H9 (cell line): ENCODE data around the gene TNRC6C. TPM values are rescaled to one million over a fixed set of nuclear protein-coding genes. Genes with fewer than 3 reads are reported as not detected.

ENCODE experiments used
- DNase-seq: peaks from one replicate; pipeline ENCODE4 v3.0.0-alpha.2; 2017
- H2AFZ ChIP-seq: one replicate; pipeline ENCODE4 v1.6.1; 2013; ENCODE audit warnings: mild to moderate bottlenecking, low read length, control low read depth, moderate library complexity
- H2AK5ac ChIP-seq: 2 replicates; pipeline ENCODE4 v1.6.1; 2013; ENCODE audit warnings: low read length, control low read depth, mixed read lengths; ENCODE audit not compliant: insufficient read length
- H2BK120ac ChIP-seq: one replicate; pipeline ENCODE4 v1.6.1; 2013; ENCODE audit warnings: low read depth, mild to moderate bottlenecking, low read length, control low read depth, inconsistent platforms; ENCODE audit not compliant: poor library complexity, severe bottlenecking
- H2BK12ac ChIP-seq: 2 replicates; pipeline ENCODE4 v1.6.1; 2013; ENCODE audit warnings: low read length, control low read depth, mixed read lengths, low read depth; ENCODE audit not compliant: insufficient read length
- H2BK15ac ChIP-seq: 2 replicates; pipeline ENCODE4 v1.6.1; 2013; ENCODE audit warnings: low read depth, low read length, control low read depth
- H2BK20ac ChIP-seq: one replicate; pipeline ENCODE4 v1.6.1; 2013; ENCODE audit warnings: low read depth, mild to moderate bottlenecking, low read length, control low read depth, inconsistent platforms; ENCODE audit not compliant: poor library complexity, severe bottlenecking
- H2BK5ac ChIP-seq: 2 replicates; pipeline ENCODE4 v1.6.1; 2013; ENCODE audit warnings: low read length, control low read depth, mixed read lengths; ENCODE audit not compliant: insufficient read length
- H3K14ac ChIP-seq: 2 replicates; pipeline ENCODE4 v1.6.1; 2013; ENCODE audit warnings: low read length, control low read depth; ENCODE audit not compliant: insufficient read depth
- H3K18ac ChIP-seq: 2 replicates; pipeline ENCODE4 v1.6.1; 2013; ENCODE audit warnings: low read depth, mild to moderate bottlenecking, mixed read lengths, low read length, control low read depth; ENCODE audit not compliant: insufficient read length
- H3K23ac ChIP-seq: 2 replicates; pipeline ENCODE4 v1.6.1; 2013; ENCODE audit warnings: low read length, control low read depth, mixed read lengths, low read depth; ENCODE audit not compliant: insufficient read length
- H3K23me2 ChIP-seq: 2 replicates; pipeline ENCODE4 v1.6.1; 2013; ENCODE audit warnings: low read depth, mild to moderate bottlenecking, mixed read lengths, low read length, control low read depth; ENCODE audit not compliant: insufficient read length, poor library complexity, severe bottlenecking
- H3K27ac ChIP-seq: 2 replicates; pipeline ENCODE4 v1.5.1; 2013; ENCODE audit warnings: low read length, control low read depth, mixed read lengths, low read depth; ENCODE audit not compliant: insufficient read length
- H3K27me3 ChIP-seq: 2 replicates; pipeline ENCODE4 v1.6.1; 2013; ENCODE audit warnings: low read length, control low read depth, inconsistent platforms; ENCODE audit not compliant: insufficient read depth
- H3K4ac ChIP-seq: 2 replicates; pipeline ENCODE4 v1.6.1; 2013; ENCODE audit warnings: low read depth, mild to moderate bottlenecking, control low read depth, inconsistent platforms, low read length, moderate library complexity
- H3K4me1 ChIP-seq: 2 replicates; pipeline ENCODE4 v1.6.1; 2013; ENCODE audit warnings: low read length, control low read depth, inconsistent platforms; ENCODE audit not compliant: insufficient read depth
- H3K4me2 ChIP-seq: 2 replicates; pipeline ENCODE4 v1.6.1; 2013; ENCODE audit warnings: low read length, control low read depth, mixed read lengths; ENCODE audit not compliant: insufficient read length, insufficient read depth
- H3K56ac ChIP-seq: 2 replicates; pipeline ENCODE4 v1.6.1; 2013; ENCODE audit warnings: low read depth, mild to moderate bottlenecking, mixed read lengths, low read length, control low read depth; ENCODE audit not compliant: insufficient read length
- H3K79me1 ChIP-seq: 2 replicates; pipeline ENCODE4 v1.6.1; 2013; ENCODE audit warnings: low read depth, mild to moderate bottlenecking, moderate library complexity, low read length, control low read depth, inconsistent platforms; ENCODE audit not compliant: insufficient read depth, poor library complexity, severe bottlenecking
- H3K79me2 ChIP-seq: 2 replicates; pipeline ENCODE4 v1.6.1; 2013; ENCODE audit warnings: low read length, control low read depth, inconsistent platforms; ENCODE audit not compliant: insufficient read depth
- H3K9ac ChIP-seq: 2 replicates; pipeline ENCODE4 v1.6.1; 2013; ENCODE audit warnings: low read length, control low read depth, mixed read lengths; ENCODE audit not compliant: insufficient read length; ENCODE audit errors: extremely low read depth
- H3K9me3 ChIP-seq: one replicate; pipeline ENCODE4 v1.6.1; 2013; ENCODE audit warnings: low read depth, low read length, inconsistent platforms; ENCODE audit not compliant: control insufficient read depth
- H3T11ph ChIP-seq: one replicate; pipeline ENCODE4 v1.6.1; 2013; ENCODE audit warnings: mild to moderate bottlenecking, low read length, control low read depth, inconsistent platforms
- H4K20me1 ChIP-seq: one replicate; pipeline ENCODE4 v1.6.1; 2013; ENCODE audit not compliant: control insufficient read depth, insufficient read length, insufficient read depth
- H4K5ac ChIP-seq: 2 replicates; pipeline ENCODE4 v1.6.1; 2013; ENCODE audit warnings: low read depth, mild to moderate bottlenecking, mixed read lengths, low read length, control low read depth; ENCODE audit not compliant: insufficient read length
- H4K8ac ChIP-seq: replicated peaks from 2 replicates; pipeline ENCODE4 v1.6.1; 2013; ENCODE audit warnings: low read length, control low read depth, mixed read lengths, low read depth; ENCODE audit not compliant: insufficient read length
- H4K91ac ChIP-seq: 2 replicates; pipeline ENCODE4 v1.6.1; 2013; ENCODE audit warnings: low read depth, mild to moderate bottlenecking, moderate library complexity, mixed read lengths, low read length, control low read depth; ENCODE audit not compliant: insufficient read length
- H3K27ac Mint-ChIP-seq, 3 experiments: 2 replicates in 2 of 3; 3 replicates in 1 of 3; pipeline ENCODE4 v1.8.0; 2020 to 2021; ENCODE audit warnings: mixed read lengths in 3 of 3, mild to moderate bottlenecking in 1 of 3, moderate library complexity in 1 of 3
- H3K27me3 Mint-ChIP-seq: 2 replicates; pipeline ENCODE4 v1.8.0; 2021; ENCODE audit warnings: low read depth, mild to moderate bottlenecking, moderate library complexity, mixed read lengths
- H3K36me3 Mint-ChIP-seq, 3 experiments: 2 replicates in 2 of 3; 3 replicates in 1 of 3; pipeline ENCODE4 v1.8.0; 2020 to 2021; ENCODE audit warnings: low read depth in 3 of 3, mixed read lengths in 3 of 3; ENCODE audit not compliant: insufficient read depth in 1 of 3
- H3K4me1 Mint-ChIP-seq, 2 experiments: 2 replicates each; pipeline ENCODE4 v1.8.0; 2020; ENCODE audit warnings: mixed read lengths in 2 of 2
- H3K4me3 Mint-ChIP-seq, 2 experiments: 2 replicates in 1 of 2; 3 replicates in 1 of 2; pipeline ENCODE4 v1.8.0; 2020 to 2021; ENCODE audit warnings: mild to moderate bottlenecking in 2 of 2, mixed read lengths in 2 of 2, moderate library complexity in 1 of 2
- H3K9me3 Mint-ChIP-seq, 2 experiments: 2 replicates in 1 of 2; 3 replicates in 1 of 2; pipeline ENCODE4 v1.8.0; 2020; ENCODE audit warnings: mild to moderate bottlenecking in 2 of 2, mixed read lengths in 2 of 2, moderate library complexity in 1 of 2
- WGBS: extraction: QIAGEN DNeasy Blood & Tissue Kit; methylation state at CpG from one replicate; pipeline ENCODE4 v1.1.7; 2013; ENCODE audit warnings: missing lambda C conversion rate, low lambda C conversion rate, mixed read lengths; ENCODE audit not compliant: insufficient read length; ENCODE audit errors: extremely low coverage; 5-methylcytosine and 5-hydroxymethylcytosine counted together
- total RNA-seq: library from RNA; stranded (reverse); gene quantifications from 2 replicates; pipeline ENCODE4 v1.2.1, GENCODE V29; 2021
- TF ChIP-seq, protein P1 (sequence below): fragments of 200-600 bp; sonication (generic); conservative IDR thresholded peaks from 3 replicates; pipeline ENCODE4 v1.8.0; 2021; ENCODE audit warnings: antibody characterized with exemption, mild to moderate bottlenecking

Gene TNRC6C
- total RNA-seq, 1 experiment from 2014 or later: 24.7 TPM

DNA sequence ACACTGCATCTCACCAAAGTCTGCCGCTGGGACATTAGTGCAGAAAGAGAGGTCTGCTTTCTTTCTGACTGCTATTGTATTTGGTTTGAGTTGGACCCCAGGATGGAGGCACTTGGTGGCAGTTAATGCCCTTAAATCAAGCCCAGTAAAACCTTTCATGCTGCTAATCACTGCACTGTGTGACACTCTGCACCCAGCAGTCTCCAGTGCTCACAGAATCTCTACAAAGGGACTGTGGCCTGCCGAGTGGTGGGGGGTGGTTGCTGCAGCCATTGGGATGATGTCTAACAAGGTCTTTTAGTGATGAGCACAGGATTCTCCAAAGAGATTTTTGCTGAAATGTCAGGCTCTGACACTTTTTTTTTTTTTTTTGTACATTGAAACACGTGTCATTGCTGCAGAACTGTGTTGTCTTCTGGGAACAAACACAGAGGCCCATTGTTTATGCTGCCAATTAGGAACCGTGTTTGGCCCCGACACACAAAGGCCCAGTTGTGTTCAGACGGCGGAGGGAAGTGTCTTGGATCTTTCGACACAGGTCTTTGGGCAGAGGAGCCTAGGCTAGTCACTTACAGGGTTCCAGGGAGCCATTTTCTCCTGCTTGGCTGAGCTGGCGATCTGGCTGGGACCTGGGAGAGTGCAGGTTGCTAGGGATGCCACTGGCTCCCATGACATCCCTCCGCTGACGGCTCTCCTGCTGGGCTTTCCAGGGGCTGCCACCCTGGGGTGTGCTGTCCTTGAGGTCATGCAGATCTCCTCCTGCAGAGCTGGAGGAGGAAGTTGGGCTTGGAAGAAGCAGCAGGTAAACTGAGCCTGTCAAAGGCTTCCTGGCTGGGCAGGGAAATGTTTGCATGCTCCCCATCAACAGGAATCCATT, 16.2 kb upstream of the TNRC6C start:
- no peak overlapping the region for H3K4me3 Mint-ChIP-seq
- H2BK5ac ChIP-seq: no peak overlapping the region

More for the DNA sequence above, 16.2 kb upstream of the TNRC6C start:
- Histone ChIP-seq H3T11ph (no peak overlapping the region), H3K9ac (no peak overlapping the region), H2BK120ac (no peak overlapping the region), H3K79me2 (no peaks in the 10 kb centered on the region), H3K14ac (no peak overlapping the region), H4K5ac (no peak overlapping the region), H3K4ac (no peak overlapping the region), H3K27me3 (no peaks in the 10 kb centered on the region), H2BK12ac (no peak overlapping the region), H2AFZ (no peak overlapping the region), H3K18ac (no peak overlapping the region), H2AK5ac (no peak overlapping the region), H3K4me2 (no peak overlapping the region), H3K23ac (no peak overlapping the region), H4K91ac (no peak overlapping the region), H4K20me1 (no peaks in the 10 kb centered on the region), H3K79me1 (no peaks in the 10 kb centered on the region), H2BK20ac (no peak overlapping the region), H3K27ac (no peak overlapping the region), H2BK15ac (no peak overlapping the region), H3K56ac (no peak overlapping the region), H4K8ac (no peak overlapping the region), H3K9me3 (no peaks in the 10 kb centered on the region), H3K4me1 (no peaks in the 10 kb centered on the region), H3K23me2 (no peaks in the 10 kb centered on the region)
- no peak for DNase-seq
- peaks cover 0 to 2% of the 10 kb centered on the region in 2 experiments; a peak in 1 of 5 replicates for H3K9me3 Mint-ChIP-seq
- no CpG with 5 or more reads among the region's 11 CpGs for WGBS
- H3K4me1 Mint-ChIP-seq: peaks cover 7 to 8% of the 10 kb centered on the region in 2 experiments
- H3K27me3 Mint-ChIP-seq: no peaks in the 10 kb centered on the region
- peaks cover 0 to 3% (median 0%) of the 10 kb centered on the region in 3 experiments; a peak in 1 of 7 replicates for H3K36me3 Mint-ChIP-seq
- H3K27ac Mint-ChIP-seq: no peak overlapping the region
- TF ChIP-seq, protein P1, sequence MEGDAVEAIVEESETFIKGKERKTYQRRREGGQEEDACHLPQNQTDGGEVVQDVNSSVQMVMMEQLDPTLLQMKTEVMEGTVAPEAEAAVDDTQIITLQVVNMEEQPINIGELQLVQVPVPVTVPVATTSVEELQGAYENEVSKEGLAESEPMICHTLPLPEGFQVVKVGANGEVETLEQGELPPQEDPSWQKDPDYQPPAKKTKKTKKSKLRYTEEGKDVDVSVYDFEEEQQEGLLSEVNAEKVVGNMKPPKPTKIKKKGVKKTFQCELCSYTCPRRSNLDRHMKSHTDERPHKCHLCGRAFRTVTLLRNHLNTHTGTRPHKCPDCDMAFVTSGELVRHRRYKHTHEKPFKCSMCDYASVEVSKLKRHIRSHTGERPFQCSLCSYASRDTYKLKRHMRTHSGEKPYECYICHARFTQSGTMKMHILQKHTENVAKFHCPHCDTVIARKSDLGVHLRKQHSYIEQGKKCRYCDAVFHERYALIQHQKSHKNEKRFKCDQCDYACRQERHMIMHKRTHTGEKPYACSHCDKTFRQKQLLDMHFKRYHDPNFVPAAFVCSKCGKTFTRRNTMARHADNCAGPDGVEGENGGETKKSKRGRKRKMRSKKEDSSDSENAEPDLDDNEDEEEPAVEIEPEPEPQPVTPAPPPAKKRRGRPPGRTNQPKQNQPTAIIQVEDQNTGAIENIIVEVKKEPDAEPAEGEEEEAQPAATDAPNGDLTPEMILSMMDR: no peak
